BLaER1 treated with 17β-estradiol and CSF1 and Interleukin-3, amounts not matched to agents 10 nM and 100 nM (cell line): ENCODE data around the gene BORCS6.

Experiments
- H3K27ac ChIP-seq, 11 experiments: shearing (Covaris generic); formaldehyde crosslinking; 2 replicates each; pipeline ENCODE4 v1.8.1; 2022
- H3K27me3 ChIP-seq, 11 experiments: shearing (Covaris generic); formaldehyde crosslinking; 2 replicates each; pipeline ENCODE4 v1.8.1; 2022
- H3K36me3 ChIP-seq, 11 experiments: shearing (Covaris generic); formaldehyde crosslinking; 2 replicates each; pipeline ENCODE4 v1.8.1; 2022
- H3K4me1 ChIP-seq, 10 experiments: shearing (Covaris generic); formaldehyde crosslinking; 2 replicates each; pipeline ENCODE4 v1.8.1; 2022
- H3K4me2 ChIP-seq, 11 experiments: shearing (Covaris generic); formaldehyde crosslinking; 2 replicates each; pipeline ENCODE4 v1.8.1; 2022
- H3K4me3 ChIP-seq, 10 experiments: shearing (Covaris generic); formaldehyde crosslinking; 2 replicates each; pipeline ENCODE4 v1.8.1; 2022
- H3K9ac ChIP-seq, 11 experiments: shearing (Covaris generic); formaldehyde crosslinking; 2 replicates each; pipeline ENCODE4 v1.8.1; 2022
- H3K9me3 ChIP-seq, 11 experiments: shearing (Covaris generic); formaldehyde crosslinking; replicated peaks in 1 of 11; 2 replicates each; pipeline ENCODE4 v1.8.1; 2022
- H4K20me1 ChIP-seq, 11 experiments: shearing (Covaris generic); formaldehyde crosslinking; 2 replicates each; pipeline ENCODE4 v1.8.1; 2022
- Cebpa-rat ChIP-seq, 11 experiments: shearing (Covaris generic); IDR thresholded peaks; 2 replicates each; pipeline ENCODE4 v1.8.1; 2022

BORCS6 gene

DNA sequence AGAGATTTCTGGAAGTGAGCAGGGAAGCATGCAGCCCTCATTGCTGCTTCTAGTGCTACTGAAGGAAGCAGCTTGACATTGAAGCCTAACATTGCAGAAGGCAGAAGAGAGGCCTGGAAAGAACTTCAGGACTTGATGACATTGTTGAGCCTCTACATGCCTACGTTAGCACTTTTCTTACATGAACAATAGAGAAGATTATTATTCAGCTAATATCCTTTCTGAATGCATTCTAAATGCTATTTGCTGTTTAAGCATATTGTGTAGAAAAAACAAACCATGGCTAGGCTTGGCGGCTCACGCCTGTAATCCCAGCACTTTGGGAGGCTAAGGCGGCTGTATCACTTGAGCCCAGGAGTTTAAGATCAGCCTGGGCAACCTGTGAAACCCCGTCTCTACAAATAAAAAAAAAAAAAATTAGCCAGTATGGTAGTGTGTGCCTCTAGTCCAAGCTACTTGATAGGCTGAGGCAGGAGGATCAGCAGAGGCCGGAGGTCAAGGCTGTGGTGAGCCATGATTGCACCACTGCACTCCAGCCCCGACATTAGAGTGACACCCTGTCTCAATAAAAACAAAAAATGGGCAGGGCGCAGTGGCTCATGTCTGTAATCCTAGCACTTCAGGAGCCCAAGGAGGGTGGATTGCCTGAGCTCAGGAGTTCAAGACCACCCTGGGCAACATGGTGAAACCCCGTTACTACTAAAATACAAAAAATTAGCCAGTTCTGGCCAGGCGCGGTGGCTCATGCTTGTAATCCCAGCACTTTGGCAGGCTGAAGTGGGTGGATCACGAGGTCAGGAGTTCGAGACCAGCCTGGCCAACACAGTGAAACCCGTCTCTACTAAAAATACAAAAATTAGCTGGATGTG lies 22.6 kb upstream of the BORCS6 start:
- Histone ChIP-seq H4K20me1 (peaks cover 0 to 19% (median 5%) of the 10 kb centered on the region in 11 experiments; a peak in 14 of 22 replicates), H3K36me3 (peaks cover 0 to 19% (median 6%) of the 10 kb centered on the region in 11 experiments; a peak in 18 of 22 replicates), H3K27ac (no peak overlapping the region), H3K9me3 (no peaks in the 10 kb centered on the region), H3K9ac (no peak overlapping the region), H3K4me3 (no peak overlapping the region), H3K4me1 (peaks cover 26 to 41% (median 36%) of the 10 kb centered on the region in 10 experiments), H3K27me3 (no peaks in the 10 kb centered on the region), H3K4me2 (no peak overlapping the region)
- no peak for TF ChIP-seq Cebpa-rat (IDR thresholded peaks at IDR 0.05)

GRCh38 chr17:8210761-8211458 lies 20.9 kb upstream of the BORCS6 start:
- Histone ChIP-seq H3K9ac (peak overlapping the region; percentile 69 to 96 (median 92)), H3K36me3 (peaks cover 0 to 36% (median 22%) of the 10 kb centered on the region in 11 experiments; a peak in 18 of 22 replicates)

DNA sequence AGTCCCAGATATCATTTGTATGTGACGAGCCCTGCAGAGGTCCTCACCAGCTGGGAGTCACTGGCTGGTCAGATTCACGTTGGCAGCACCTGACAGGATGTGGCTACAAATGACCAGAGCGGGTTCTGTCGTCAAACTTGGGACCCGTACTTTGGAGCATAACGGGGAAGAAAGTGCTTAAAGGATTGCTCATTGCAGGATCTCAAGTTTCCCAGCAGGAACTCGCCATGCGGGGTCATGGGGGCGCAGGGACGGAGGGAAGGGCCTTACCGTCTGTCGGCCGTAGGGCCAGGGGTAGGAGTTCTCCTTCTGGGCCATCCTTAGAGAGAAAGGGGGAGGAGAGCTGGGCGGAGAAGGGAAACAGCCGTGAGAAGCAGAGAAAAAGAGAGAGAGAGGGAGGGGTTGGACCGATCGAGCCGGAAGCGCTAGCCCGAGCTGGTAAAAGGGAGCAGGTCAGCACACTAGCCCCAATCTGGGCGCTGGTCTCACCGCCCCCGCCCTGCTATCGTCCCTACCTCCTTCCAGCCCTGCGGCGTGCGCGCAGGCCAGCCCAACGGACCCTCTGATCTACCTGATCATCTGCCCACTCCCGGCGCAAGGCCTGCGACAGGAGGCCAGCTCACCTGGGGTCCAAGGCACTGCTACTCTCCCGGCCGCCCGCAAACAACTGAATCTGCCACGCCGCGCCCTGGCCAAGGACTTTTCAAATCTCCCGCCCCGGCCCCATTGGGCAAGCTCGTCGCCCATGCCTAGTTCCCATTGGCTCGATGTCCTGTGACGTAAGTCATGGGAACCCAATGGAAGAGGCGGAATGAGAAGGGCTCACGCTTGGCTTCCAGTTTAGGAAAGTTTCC lies 20.2 kb upstream of the BORCS6 start, which contains the start of gene AURKB:
TSS of gene AURKB (minus strand) at position 669 of the 854 bp plus-strand sequence. CDS start at position 318, 351 bp downstream.
- Histone ChIP-seq H3K4me1 (peaks cover 26 to 49% (median 41%) of the 10 kb centered on the region in 10 experiments), H3K27ac (peak within 1 kb of the TSS; percentile 61 to 99 (median 93); a peak in 21 of 22 replicates), H3K36me3 (peaks cover 0 to 43% (median 30%) of the 10 kb centered on the region in 11 experiments; a peak in 18 of 22 replicates), H3K4me3 (peak within 1 kb of the TSS; percentile 55 to 87 (median 75)), H3K4me2 (peak within 1 kb of the TSS; percentile 88 to 99 (median 94)), H4K20me1 (peaks cover 0 to 34% (median 26%) of the 10 kb centered on the region in 11 experiments; a peak in 16 of 22 replicates), H3K27me3 (no peaks in the 10 kb centered on the region), H3K9me3 (no peaks in the 10 kb centered on the region), H3K9ac (peak within 1 kb of the TSS; percentile 69 to 96 (median 92))
- no peak for TF ChIP-seq Cebpa-rat (IDR thresholded peaks at IDR 0.05)

More at GRCh38 chr17:8210761-8211458, 20.9 kb upstream of the BORCS6 start:
- TF ChIP-seq Cebpa-rat (IDR thresholded peaks at IDR 0.05): no peak
- Histone ChIP-seq H3K27ac (peak overlapping the region; percentile 61 to 99 (median 93); a peak in 21 of 22 replicates), H4K20me1 (peaks cover 0 to 29% (median 18%) of the 10 kb centered on the region in 11 experiments; a peak in 16 of 22 replicates), H3K9me3 (no peaks in the 10 kb centered on the region), H3K4me2 (peak overlapping the region; percentile 88 to 99 (median 94)), H3K4me1 (peaks cover 26 to 49% (median 41%) of the 10 kb centered on the region in 10 experiments), H3K4me3 (peak overlapping the region; percentile 55 to 87 (median 75)), H3K27me3 (no peaks in the 10 kb centered on the region)

DNA sequence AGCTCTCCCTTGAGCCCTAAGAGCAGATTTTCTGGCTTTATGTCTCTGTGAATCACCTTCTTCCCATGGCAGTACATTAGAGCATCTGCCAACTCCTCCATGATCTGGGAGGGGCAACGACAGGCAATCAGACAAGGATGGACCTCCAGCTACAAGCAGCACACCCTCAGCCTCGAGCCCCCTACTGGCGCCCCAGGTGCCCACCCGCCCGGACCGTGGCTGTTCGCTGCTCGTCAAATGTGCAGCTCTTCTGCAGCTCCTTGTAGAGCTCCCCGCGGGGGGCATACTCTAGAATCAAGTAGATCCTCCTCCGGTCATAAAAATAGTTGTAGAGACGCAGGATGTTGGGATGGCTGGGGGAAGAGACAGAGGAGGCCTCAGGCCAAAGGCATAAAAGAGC lies 16.6 kb upstream of the BORCS6 start:
- no peaks in the 10 kb centered on the region for H3K9me3 ChIP-seq
- H3K36me3 ChIP-seq: peaks cover 0 to 78% (median 60%) of the 10 kb centered on the region in 11 experiments; a peak in 18 of 22 replicates
- no peak overlapping the region for H3K27ac ChIP-seq
- no peak for TF ChIP-seq Cebpa-rat (IDR thresholded peaks at IDR 0.05)
- peaks cover 0 to 45% (median 29%) of the 10 kb centered on the region in 11 experiments; a peak in 16 of 22 replicates for H4K20me1 ChIP-seq
- H3K4me2 ChIP-seq: 0 out of 22 replicates have a peak overlapping the region, but pooled peaks of 1 of the 11 experiments have one; percentile 92
- no peaks in the 10 kb centered on the region for H3K27me3 ChIP-seq
- H3K4me3 ChIP-seq: no peak overlapping the region
- peak overlapping the region in 1 of 11 experiments; percentile 27; a peak in 3 of 22 replicates for H3K9ac ChIP-seq
- H3K4me1 ChIP-seq: peaks cover 26 to 44% (median 37%) of the 10 kb centered on the region in 10 experiments

DNA sequence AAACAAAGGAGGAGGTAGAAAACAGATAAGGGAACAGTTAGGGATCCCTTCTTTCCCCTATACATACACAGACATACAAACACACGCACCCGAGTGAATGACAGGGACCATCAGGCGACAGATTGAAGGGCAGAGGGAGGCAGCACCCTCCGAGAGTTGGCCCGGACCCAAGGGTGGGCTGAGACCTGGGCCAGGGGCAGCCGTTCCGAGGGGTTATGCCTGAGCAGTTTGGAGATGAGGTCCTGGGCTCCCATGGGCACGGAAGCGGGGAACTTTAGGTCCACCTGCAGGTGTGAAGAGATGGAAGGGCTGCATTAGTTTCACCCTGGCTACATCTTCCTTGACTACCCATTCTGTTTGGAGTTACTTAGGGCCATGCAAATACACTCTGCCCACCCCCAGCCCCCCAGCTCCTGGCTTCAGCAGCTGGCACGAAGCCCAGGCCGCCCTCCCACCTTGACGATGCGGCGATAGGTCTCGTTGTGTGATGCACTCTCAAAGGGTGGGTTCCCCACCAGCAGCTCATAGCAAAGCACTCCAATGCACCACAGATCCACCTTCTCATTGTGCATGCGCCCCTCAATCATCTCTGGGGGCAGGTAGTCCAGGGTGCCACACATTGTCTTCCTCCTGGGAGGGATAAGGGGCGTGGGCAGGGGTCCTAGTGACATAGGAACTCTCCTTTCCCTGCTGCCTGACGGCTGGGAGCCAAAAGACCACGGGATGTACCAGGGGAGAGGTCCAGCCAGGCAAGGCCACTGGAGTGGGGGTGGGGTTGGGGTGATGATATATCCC lies 15.0 kb upstream of the BORCS6 start:
- peaks cover 0 to 45% (median 29%) of the 10 kb centered on the region in 11 experiments; a peak in 16 of 22 replicates for H4K20me1 ChIP-seq

GRCh38 chr17:8192070-8192815 lies 2.3 kb upstream of the BORCS6 start:
- TF ChIP-seq Cebpa-rat (IDR thresholded peaks at IDR 0.05): no peak
- peak overlapping the region in 10 of 11 experiments; percentile 7 to 75 (median 62); a peak in 17 of 22 replicates for H3K27ac ChIP-seq

More for the DNA sequence above, 15.0 kb upstream of the BORCS6 start:
- peaks cover 0 to 87% (median 65%) of the 10 kb centered on the region in 11 experiments; a peak in 18 of 22 replicates for H3K36me3 ChIP-seq
- H3K27me3 ChIP-seq: no peaks in the 10 kb centered on the region
- H3K9ac ChIP-seq: no peak overlapping the region
- no peak for TF ChIP-seq Cebpa-rat (IDR thresholded peaks at IDR 0.05)
- H3K9me3 ChIP-seq: no peaks in the 10 kb centered on the region
- H3K4me3 ChIP-seq: no peak overlapping the region
- H3K4me2 ChIP-seq: no peak overlapping the region
- no peak overlapping the region for H3K27ac ChIP-seq
- peaks cover 15 to 38% (median 30%) of the 10 kb centered on the region in 10 experiments for H3K4me1 ChIP-seq

More at GRCh38 chr17:8192070-8192815, 2.3 kb upstream of the BORCS6 start:
- H4K20me1 ChIP-seq: peaks cover 14 to 21% (median 17%) of the 10 kb centered on the region in 11 experiments; a peak in 19 of 22 replicates
- peak overlapping the region in 10 of 11 experiments; percentile 16 to 62 (median 48); a peak in 16 of 22 replicates for H3K9ac ChIP-seq
- H3K4me1 ChIP-seq: peaks cover 37 to 47% (median 43%) of the 10 kb centered on the region in 10 experiments
- H3K36me3 ChIP-seq: no peaks in the 10 kb centered on the region
- peak overlapping the region in 6 of 10 experiments; percentile 0 to 47 (median 16); a peak in 5 of 20 replicates for H3K4me3 ChIP-seq
- H3K27me3 ChIP-seq: no peaks in the 10 kb centered on the region
- peak overlapping the region; percentile 49 to 81 (median 66) for H3K4me2 ChIP-seq
- no peaks in the 10 kb centered on the region for H3K9me3 ChIP-seq
